Adrenal gland (tissue), 5 donors: Measurements from ENCODE around the gene FASN.
A peak's percentile ranks its signal among the peaks of the same experiment; 100 is the strongest.

Experiments used
- CTCF ChIP-seq, 6 experiments: fragments of 450-650 bp in 4 of 6; fragments of 200-600 bp in 2 of 6; sonication (generic) in 1 of 6; IDR thresholded peaks; 1 replicate in 5 of 6; 2 replicates in 1 of 6; pipeline versions ENCODE4 v1.5.1 to v1.8.0; 2016 to 2021; ENCODE audit warnings: antibody characterized with exemption in 6 of 6, mild to moderate bottlenecking in 2 of 6, moderate library complexity in 1 of 6
- POLR2A ChIP-seq, 2 donors: fragments of 450-650 bp; IDR thresholded peaks; one replicate each; pipeline ENCODE4 v1.6.1; 2017; ENCODE audit warnings: antibody characterized with exemption in 2 of 2, mild to moderate bottlenecking in 2 of 2, moderate library complexity in 1 of 2
- donor health status: DM: no; HTN: no; CAD: no.

DNA sequence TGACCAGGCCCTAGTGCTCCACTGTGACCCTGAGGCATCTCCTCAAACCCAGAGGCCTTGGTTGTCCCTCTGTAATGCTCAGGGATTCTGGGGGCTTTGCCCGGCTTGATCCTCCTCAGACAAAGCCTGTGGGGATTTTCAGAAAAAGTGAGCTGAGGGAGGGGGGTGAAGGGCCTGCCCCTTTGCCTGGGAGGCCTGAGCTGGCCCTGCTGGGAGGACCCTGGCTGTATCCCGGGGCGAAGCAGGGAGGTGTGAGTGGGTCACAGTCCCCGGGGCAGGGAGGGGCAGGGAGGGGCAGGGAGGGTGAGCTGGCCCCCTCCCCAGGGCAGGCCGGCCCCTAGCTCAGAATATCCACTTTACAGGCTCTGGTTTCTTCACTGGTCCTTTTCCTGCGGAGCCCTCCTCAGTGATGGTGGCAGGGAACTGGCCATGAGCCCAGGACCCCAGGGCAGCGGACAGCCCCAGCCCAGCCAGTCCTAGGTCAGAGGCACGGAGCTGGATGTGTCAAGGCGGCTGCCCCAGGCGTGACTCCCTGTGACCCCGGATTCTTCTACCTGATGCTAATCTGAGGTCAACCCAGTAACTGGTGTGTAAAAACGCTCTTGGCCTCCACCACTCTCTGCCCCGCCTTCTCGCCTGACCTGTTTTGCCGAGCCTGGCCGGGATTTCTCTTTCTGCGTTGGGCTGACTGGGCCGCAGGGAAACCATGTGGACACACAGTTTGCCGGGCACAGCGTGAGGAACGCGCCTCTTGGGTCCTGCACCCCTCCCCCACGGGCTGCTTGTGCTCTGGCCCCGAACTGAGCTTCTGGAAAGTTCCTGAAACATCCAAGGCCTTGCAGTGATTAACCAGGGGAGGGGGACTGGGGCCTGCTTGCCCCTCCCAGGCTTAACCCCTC is 5.8 kb upstream of the FASN start:
- no peak for TF ChIP-seq CTCF (IDR thresholded peaks at IDR 0.05)
- TF ChIP-seq POLR2A (IDR thresholded peaks at IDR 0.05), result peak in 1 of 2 donors; percentile 48
